HUES48 (cell line): ENCODE results near the gene DYRK1A.
A peak's percentile ranks its signal among the peaks of the same experiment; 100 is the strongest.

Source experiments
- H3K27ac ChIP-seq: one replicate; pipeline ENCODE4 v1.7.0; 2013; ENCODE audit warnings: low read depth, low read length, inconsistent platforms
- H3K27me3 ChIP-seq: 2 replicates; pipeline ENCODE4 v1.6.1; 2013; ENCODE audit warnings: mild to moderate bottlenecking, low read length; ENCODE audit not compliant: control insufficient read depth, insufficient read depth
- H3K36me3 ChIP-seq: 2 replicates; pipeline ENCODE4 v1.6.1; 2013; ENCODE audit warnings: low read length; ENCODE audit not compliant: control insufficient read depth, insufficient read depth
- H3K4me1 ChIP-seq: 2 replicates; pipeline ENCODE4 v1.6.1; 2013; ENCODE audit warnings: mild to moderate bottlenecking, low read length; ENCODE audit not compliant: control insufficient read depth, insufficient read depth
- H3K4me3 ChIP-seq: 2 replicates; pipeline ENCODE4 v1.5.1; 2013; ENCODE audit warnings: mild to moderate bottlenecking, low read depth, low read length
- H3K9ac ChIP-seq: 2 replicates; pipeline ENCODE4 v1.6.1; 2013; ENCODE audit warnings: mild to moderate bottlenecking, low read depth, low read length, moderate library complexity
- H3K9me3 ChIP-seq: 2 replicates; pipeline ENCODE4 v1.6.1; 2013; ENCODE audit warnings: low read length; ENCODE audit not compliant: control insufficient read depth, insufficient read depth

DYRK1A gene

DNA sequence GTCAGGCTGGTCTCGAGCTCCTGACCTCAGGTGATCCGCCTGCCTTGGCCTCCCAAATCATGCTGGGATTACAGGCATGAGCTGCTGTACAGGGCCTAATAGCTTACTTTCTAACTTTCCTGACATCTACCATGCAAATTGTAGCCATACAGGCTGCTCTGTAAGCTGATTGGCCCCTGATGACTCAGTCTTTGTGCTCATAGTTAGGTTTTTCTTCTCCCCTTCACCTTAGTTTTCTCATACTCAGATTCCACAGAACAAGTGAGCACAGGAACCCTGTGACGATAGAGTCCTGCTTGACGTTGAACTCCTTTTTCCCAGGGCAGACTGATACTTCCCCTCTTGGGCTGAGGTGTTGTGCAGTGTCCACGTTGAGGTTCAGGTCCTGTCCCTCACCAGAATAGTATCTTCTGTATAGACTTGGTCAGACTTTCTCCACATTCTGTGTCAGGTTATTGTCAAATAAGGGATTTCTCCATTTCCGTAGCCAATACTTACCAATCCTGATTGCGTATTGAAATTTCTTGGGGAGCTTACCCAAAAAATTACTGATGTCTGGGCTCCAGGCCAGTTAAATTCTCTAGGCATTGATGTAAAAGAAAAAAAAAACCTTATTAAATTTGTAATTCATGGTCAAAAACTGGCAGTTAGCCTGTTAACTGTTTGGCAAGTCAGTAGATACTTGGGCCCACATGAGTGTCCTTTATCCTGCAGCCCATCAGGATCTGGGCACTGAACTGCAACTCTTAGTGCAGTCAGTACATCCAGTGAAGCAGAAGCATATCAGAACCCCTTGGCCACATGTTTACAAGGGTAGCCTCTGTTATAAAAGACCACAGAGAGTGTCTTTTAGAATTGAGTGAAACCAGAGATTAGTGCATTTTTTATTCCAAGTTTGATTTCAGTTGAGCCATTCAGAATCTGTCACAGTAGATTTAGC, 118.2 kb downstream of the DYRK1A start:
- Histone ChIP-seq H3K27me3 (no peaks in the 10 kb centered on the region), H3K27ac (no peak overlapping the region), H3K9me3 (no peaks in the 10 kb centered on the region), H3K4me3 (no peak overlapping the region), H3K9ac (no peak overlapping the region), H3K4me1 (peaks cover 6% of the 10 kb centered on the region), H3K36me3 (peaks cover 50% of the 10 kb centered on the region)

DNA sequence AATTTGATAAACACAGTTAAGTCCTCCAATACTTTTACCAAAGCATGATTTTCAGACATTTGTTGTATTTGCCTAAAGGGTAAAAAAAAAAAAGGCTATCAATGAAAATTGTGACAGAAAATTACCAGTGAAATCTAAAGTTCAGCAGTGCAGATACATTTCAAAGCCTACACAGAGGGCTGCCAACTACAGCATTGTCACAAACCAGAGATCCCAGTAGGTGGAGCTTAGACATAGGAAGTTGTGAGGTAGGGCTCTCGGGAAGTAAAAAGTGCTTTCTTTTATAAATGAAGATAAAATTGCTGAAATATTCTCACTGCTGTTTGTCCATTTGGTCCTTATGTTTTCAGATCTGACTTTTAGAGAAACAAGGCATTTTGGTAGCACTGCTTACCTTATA, 123.0 kb downstream of the DYRK1A start:
- Histone ChIP-seq H3K27ac (no peak overlapping the region), H3K9me3 (no peaks in the 10 kb centered on the region), H3K4me3 (no peak overlapping the region), H3K9ac (no peak overlapping the region), H3K27me3 (no peaks in the 10 kb centered on the region), H3K4me1 (no peaks in the 10 kb centered on the region; the same call in 1 of the 2 replicates), H3K36me3 (peaks cover 58% of the 10 kb centered on the region)

DNA sequence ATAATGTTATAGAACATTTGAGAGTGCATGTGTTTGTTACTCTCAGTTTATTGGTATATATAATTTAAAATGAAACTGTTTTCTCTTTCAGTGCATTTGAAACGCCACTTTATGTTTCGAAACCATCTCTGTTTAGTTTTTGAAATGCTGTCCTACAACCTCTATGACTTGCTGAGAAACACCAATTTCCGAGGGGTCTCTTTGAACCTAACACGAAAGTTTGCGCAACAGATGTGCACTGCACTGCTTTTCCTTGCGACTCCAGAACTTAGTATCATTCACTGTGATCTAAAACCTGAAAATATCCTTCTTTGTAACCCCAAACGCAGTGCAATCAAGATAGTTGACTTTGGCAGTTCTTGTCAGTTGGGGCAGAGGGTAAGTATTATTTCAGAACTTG, 123.5 kb downstream of the DYRK1A start:
- no peak overlapping the region for H3K9ac ChIP-seq
- no peaks in the 10 kb centered on the region; the same call in 1 of the 2 replicates for H3K4me1 ChIP-seq
- no peaks in the 10 kb centered on the region for H3K9me3 ChIP-seq
- H3K27ac ChIP-seq = no peak overlapping the region
- H3K4me3 ChIP-seq = no peak overlapping the region
- peaks cover 57% of the 10 kb centered on the region for H3K36me3 ChIP-seq
- no peaks in the 10 kb centered on the region for H3K27me3 ChIP-seq

DNA sequence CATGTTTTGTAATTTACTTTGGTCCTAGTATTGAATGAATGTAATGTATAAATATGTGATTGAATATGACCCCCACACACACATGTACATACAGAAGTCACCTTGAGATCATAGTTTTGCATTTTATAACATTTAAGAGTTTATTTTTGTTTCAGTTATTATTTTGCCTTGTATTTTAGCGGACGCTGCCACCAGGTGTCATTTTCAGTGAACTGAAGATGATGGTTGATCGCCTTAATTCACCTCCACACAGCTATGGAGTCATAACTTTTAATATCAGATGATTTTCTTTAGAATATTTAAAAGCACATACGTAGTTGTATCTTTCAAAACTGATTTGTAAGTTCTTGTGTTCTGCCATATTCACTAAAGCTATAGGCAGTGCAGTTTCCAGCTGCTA, 130.4 kb downstream of the DYRK1A start:
- Histone ChIP-seq H3K27me3 (no peaks in the 10 kb centered on the region), H3K4me3 (no peak overlapping the region), H3K27ac (peak overlapping the region; percentile 89), H3K36me3 (peaks cover 30% of the 10 kb centered on the region), H3K9ac (no peak overlapping the region), H3K4me1 (peaks cover 36% of the 10 kb centered on the region), H3K9me3 (no peaks in the 10 kb centered on the region)

DNA sequence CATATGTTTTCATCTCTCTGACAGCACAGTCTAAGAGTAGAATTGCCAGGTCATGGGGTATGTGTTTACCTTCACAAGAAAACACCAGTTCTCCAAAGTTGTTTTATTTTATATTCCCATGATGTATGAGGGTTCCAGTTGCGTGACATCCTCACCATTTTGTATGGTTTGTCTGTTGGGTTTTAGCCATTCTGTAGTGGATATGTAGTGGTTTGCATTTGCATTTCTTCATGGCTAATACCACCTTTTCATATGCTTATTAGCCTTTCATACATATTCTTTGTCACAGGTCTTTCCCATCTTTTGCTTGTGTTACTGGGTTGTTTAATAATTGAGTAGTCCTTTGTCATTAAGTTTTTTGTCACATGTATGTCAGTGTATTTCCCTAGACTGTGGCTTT, 132.1 kb downstream of the DYRK1A start:
- H3K4me3 ChIP-seq = peak overlapping the region; percentile 3; the same call in 1 of the 2 replicates
- H3K36me3 ChIP-seq = peaks cover 13% of the 10 kb centered on the region; the same call in 1 of the 2 replicates
- H3K4me1 ChIP-seq = peaks cover 36% of the 10 kb centered on the region
- no peaks in the 10 kb centered on the region for H3K27me3 ChIP-seq
- H3K9ac ChIP-seq = no peak overlapping the region; the same call in 1 of the 2 replicates
- H3K27ac ChIP-seq = peak overlapping the region; percentile 89
- no peaks in the 10 kb centered on the region for H3K9me3 ChIP-seq

DNA sequence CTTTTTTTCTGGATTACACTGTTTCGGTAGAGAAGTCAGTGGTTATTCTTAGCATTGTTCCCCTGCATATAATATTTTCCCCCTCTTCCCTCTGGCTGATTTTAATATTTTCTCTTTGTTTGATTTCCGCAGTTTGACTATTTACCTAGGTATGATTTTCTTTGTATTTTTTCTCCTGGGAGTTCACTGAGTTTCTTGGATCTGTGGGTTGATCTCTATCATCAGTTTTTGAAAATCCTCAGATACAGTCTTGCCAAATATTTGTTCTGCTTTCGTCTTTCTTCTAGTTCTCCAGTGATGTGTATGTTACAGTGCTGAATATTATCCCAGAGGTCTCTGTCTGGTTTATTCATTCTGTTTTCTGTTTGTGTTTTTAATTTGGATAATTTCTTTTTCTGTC, 136.4 kb downstream of the DYRK1A start:
- Histone ChIP-seq H3K4me1 (peaks cover 27% of the 10 kb centered on the region), H3K4me3 (no peak overlapping the region), H3K27me3 (no peaks in the 10 kb centered on the region), H3K36me3 (peaks cover 39% of the 10 kb centered on the region), H3K9ac (no peak overlapping the region), H3K9me3 (no peaks in the 10 kb centered on the region; the same call in 1 of the 2 replicates), H3K27ac (no peak overlapping the region)

DNA sequence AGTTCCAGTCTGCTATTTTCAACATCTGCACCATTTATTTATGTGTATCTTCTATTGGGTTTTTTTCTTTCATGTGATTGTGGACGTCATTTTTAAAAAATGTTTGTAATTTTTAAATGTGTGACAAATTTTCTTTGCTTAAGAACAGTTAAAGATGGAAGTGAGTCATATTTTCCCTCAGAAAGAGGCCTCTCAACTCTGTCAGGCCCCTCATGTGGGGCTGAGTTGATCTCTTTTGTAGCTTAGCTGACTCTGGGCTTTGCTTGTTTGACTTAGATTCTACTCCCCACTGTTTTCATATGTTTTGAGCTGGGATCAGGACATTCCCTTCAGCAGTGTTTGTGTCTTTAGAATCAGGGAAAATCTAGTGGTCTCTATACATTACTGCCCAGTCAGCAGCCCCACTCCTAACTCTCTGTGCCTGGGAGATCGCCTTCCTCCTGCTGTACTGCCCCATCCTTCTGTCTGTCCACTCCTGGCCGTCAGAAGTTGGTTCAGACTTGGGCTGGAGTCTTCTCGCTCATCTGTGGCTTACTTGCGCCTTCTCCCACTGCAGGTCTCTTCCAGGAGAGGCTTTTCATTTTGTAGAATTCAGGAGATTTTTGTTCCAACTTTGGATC, 137.4 kb downstream of the DYRK1A start:
- Histone ChIP-seq H3K9me3 (no peaks in the 10 kb centered on the region; the same call in 1 of the 2 replicates), H3K4me3 (no peak overlapping the region), H3K36me3 (peaks cover 49% of the 10 kb centered on the region), H3K9ac (no peak overlapping the region), H3K27ac (peak overlapping the region; percentile 50), H3K27me3 (no peaks in the 10 kb centered on the region), H3K4me1 (peaks cover 17% of the 10 kb centered on the region)

DNA sequence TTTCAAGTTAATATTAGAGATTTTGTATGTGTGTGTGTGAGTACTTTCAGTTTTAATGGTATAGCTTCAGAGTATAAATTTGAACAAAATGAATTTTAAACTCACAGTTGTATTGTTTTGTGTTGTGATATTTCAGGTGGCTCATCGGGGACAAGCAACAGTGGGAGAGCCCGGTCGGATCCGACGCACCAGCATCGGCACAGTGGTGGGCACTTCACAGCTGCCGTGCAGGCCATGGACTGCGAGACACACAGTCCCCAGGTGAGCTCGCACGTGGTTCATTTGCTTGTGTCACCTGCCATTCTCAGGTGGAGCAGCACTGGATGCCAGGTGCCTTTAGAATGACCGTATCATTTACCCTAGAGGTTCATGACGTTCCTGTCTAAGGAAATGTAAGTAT, 139.4 kb downstream of the DYRK1A start:
- H3K9ac ChIP-seq = no peak overlapping the region
- no peaks in the 10 kb centered on the region; the same call in 1 of the 2 replicates for H3K9me3 ChIP-seq

DNA sequence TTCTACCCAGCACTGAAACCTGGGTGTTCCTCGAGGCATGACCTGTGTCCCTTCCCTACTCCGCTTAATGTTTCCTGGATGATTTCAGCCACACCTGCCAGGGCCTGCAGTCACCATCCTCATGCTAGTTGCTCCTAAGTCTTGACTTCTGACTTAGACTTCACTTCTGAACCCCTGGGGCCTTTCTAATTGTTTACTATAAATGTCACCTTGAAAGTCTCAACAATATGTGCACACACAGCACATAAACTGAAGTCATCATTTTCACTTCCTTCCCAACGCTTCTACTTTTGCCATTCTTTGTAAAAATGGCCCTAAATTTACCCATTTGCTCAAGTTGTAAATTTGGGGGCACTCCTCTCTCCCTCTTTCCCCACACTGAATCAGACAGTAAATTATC, 141.1 kb downstream of the DYRK1A start:
- peaks cover 87% of the 10 kb centered on the region for H3K36me3 ChIP-seq
- H3K9me3 ChIP-seq = no peaks in the 10 kb centered on the region; the same call in 1 of the 2 replicates
- no peaks in the 10 kb centered on the region for H3K27me3 ChIP-seq
- no peak overlapping the region for H3K9ac ChIP-seq
- H3K4me3 ChIP-seq = no peak overlapping the region
- H3K27ac ChIP-seq = no peak overlapping the region
- H3K4me1 ChIP-seq = peaks cover 11% of the 10 kb centered on the region; the same call in 1 of the 2 replicates

More for the DNA sequence above, 139.4 kb downstream of the DYRK1A start:
- Histone ChIP-seq H3K4me1 (0 out of 2 replicates have a peak, but pooled peaks cover 3% of the 10 kb centered on the region), H3K36me3 (peaks cover 69% of the 10 kb centered on the region), H3K27me3 (no peaks in the 10 kb centered on the region), H3K4me3 (no peak overlapping the region), H3K27ac (no peak overlapping the region)

DNA sequence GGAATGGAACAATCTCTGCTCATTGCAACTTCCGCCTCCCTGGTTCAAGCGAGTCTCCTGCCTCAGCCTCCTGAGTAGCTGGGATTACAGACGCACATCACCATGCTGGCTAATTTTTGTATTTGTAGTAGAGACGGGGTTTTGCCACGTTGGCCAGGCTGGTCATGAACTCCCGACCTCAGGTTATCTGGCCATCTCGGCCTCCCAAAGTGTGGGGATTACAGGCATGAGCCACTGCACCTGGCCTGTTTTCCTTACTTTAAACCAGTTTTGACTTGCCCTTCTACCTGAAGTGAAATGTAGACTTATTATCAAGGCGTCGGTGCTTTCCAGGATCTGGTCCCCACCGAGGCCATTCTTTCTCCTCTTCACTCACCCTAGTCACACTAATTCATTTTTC, 141.8 kb downstream of the DYRK1A start:
- H3K27ac ChIP-seq = no peak overlapping the region
- H3K9ac ChIP-seq = no peak overlapping the region
- H3K27me3 ChIP-seq = no peaks in the 10 kb centered on the region
- peaks cover 16% of the 10 kb centered on the region for H3K4me1 ChIP-seq
- H3K9me3 ChIP-seq = no peaks in the 10 kb centered on the region; the same call in 1 of the 2 replicates
- H3K36me3 ChIP-seq = peaks cover 92% of the 10 kb centered on the region
- no peak overlapping the region for H3K4me3 ChIP-seq
